Fibroblast of lung (primary cell): Measurements from ENCODE around the gene KLHL29. TPM values are rescaled to one million over a fixed set of nuclear protein-coding genes. Genes with fewer than 3 reads are reported as not detected.

Experiments
- DNase-seq, 2 donors: peaks; one replicate each; pipeline versions ENCODE4 v3.0.0 to v3.0.0-alpha.2; 2010; ENCODE audit warnings: low read depth in 2 of 2
- H2AFZ ChIP-seq: 2 replicates; pipeline ENCODE4 v1.5.1; 2012; ENCODE audit warnings: low read length, control low read depth, inconsistent platforms
- H3K27ac ChIP-seq: 2 replicates; pipeline ENCODE4 v1.5.1; 2011; ENCODE audit warnings: low read length, control low read depth; ENCODE audit not compliant: insufficient read depth
- H3K27me3 ChIP-seq: 2 replicates; pipeline ENCODE4 v1.5.1; 2011; ENCODE audit warnings: mild to moderate bottlenecking, low read length; ENCODE audit not compliant: control insufficient read depth, insufficient read depth
- H3K36me3 ChIP-seq: 2 replicates; pipeline ENCODE4 v1.5.1; 2011; ENCODE audit warnings: low read length; ENCODE audit not compliant: control insufficient read depth, insufficient read depth
- H3K4me1 ChIP-seq: 2 replicates; pipeline ENCODE4 v1.5.1; 2011; ENCODE audit warnings: low read length; ENCODE audit not compliant: control insufficient read depth, insufficient read depth; ENCODE audit errors: extremely low read depth
- H3K4me2 ChIP-seq: 2 replicates; pipeline ENCODE4 v1.5.1; 2011; ENCODE audit warnings: low read length, control low read depth; ENCODE audit not compliant: insufficient read depth; ENCODE audit errors: extremely low read depth
- H3K4me3 ChIP-seq, 4 experiments: fragments of 200-600 bp in 1 of 4; sonication (generic) in 1 of 4; replicated peaks in 1 of 4; 2 replicates each; pipeline ENCODE4 v1.5.1; 2011 to 2016; ENCODE audit warnings: low read length in 4 of 4, low read depth in 3 of 4, mild to moderate bottlenecking in 3 of 4, control low read depth in 2 of 4, inconsistent platforms in 1 of 4, mixed read lengths in 1 of 4; ENCODE audit not compliant: insufficient read depth in 1 of 4; ENCODE audit errors: control extremely low read depth in 1 of 4
- H3K79me2 ChIP-seq: 2 replicates; pipeline ENCODE4 v1.5.1; 2012; ENCODE audit warnings: mild to moderate bottlenecking, low read length, inconsistent platforms; ENCODE audit not compliant: control insufficient read depth, insufficient read depth
- H3K9ac ChIP-seq: 2 replicates; pipeline ENCODE4 v1.5.1; 2011; ENCODE audit warnings: mild to moderate bottlenecking, low read length, control low read depth; ENCODE audit not compliant: insufficient read depth
- H3K9me3 ChIP-seq: 2 replicates; pipeline ENCODE4 v1.5.1; 2012; ENCODE audit warnings: low read depth, low read length; ENCODE audit not compliant: control insufficient read depth, insufficient read depth
- H4K20me1 ChIP-seq: 2 replicates; pipeline ENCODE4 v1.5.1; 2011; ENCODE audit warnings: low read length; ENCODE audit not compliant: control insufficient read depth, insufficient read depth; ENCODE audit errors: extremely low read depth
- CTCF ChIP-seq, 2 donors: IDR thresholded peaks in 1 of 2; conservative IDR thresholded peaks in 1 of 2; 1 replicate in 1 of 2; 2 replicates in 1 of 2; pipeline ENCODE4 v1.5.1; 2011 to 2012; ENCODE audit warnings: low read length in 2 of 2, control low read depth in 1 of 2, inconsistent platforms in 1 of 2, low read depth in 1 of 2, mild to moderate bottlenecking in 1 of 2
- EZH2 ChIP-seq: IDR thresholded peaks from 2 replicates; pipeline ENCODE4 v1.5.1; 2012; ENCODE audit warnings: low read length, control low read depth, mild to moderate bottlenecking; ENCODE audit errors: missing control alignments
- polyA plus RNA-seq, 2 donors: library from polyadenylated mRNA; depleted of rRNA in 1 of 2; stranded (reverse) in 1 of 2; unstranded in 1 of 2; fragments of >200 nt; gene quantifications; 2 replicates each; pipeline ENCODE4 v1.2.1, GENCODE V29; 2011 to 2012; ENCODE audit warnings: missing spikeins in 1 of 2
- total RNA-seq: library from RNA; depleted of rRNA; stranded (reverse); fragments of >200 nt; gene quantifications from 2 replicates; pipeline ENCODE4 v1.2.1, GENCODE V29; 2014

The KLHL29 gene
- total and polyA plus RNA-seq, 2 donors (not counting 1 experiment from before 2014, with no cell fraction given), result 7.1 to 7.9 TPM

DNA sequence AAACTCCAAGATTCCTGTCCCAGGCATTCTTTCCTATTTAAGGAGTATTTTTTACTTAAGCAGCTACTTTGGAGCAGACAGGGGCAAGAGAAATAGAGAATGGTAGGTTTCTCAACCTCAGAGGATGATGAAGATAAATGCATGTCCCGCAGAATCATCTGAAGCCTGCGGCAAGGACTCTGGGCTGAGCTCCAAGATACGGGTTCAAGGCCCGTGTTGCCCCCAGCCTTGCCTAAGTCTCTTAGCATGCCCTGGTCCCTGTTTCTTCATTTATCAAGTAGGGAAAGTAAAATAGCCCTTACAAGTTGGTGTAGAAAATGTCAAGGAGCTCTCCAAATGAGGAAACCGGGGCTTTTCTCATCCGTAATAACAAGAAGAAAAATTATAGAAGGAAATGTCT, 214.0 kb downstream of the KLHL29 start:
- no peaks in the 10 kb centered on the region for H3K79me2 ChIP-seq
- H2AFZ ChIP-seq, result no peak overlapping the region
- no peak overlapping the region for H3K9ac ChIP-seq
- H3K9me3 ChIP-seq, result no peaks in the 10 kb centered on the region
- peaks cover 6% of the 10 kb centered on the region for H3K4me1 ChIP-seq
- DNase-seq, result no peak
- no peak for TF ChIP-seq EZH2
- no peak for TF ChIP-seq CTCF (conservative IDR thresholded peaks at IDR 0.05 in 1 of 2, IDR thresholded peaks at IDR 0.05 in 1 of 2; ENCODE audit: low read depth in 1 of 2, low read length in 2 of 2)
- H3K4me3 ChIP-seq, result no peak overlapping the region
- H4K20me1 ChIP-seq, result no peaks in the 10 kb centered on the region
- no peak overlapping the region for H3K4me2 ChIP-seq
- no peaks in the 10 kb centered on the region for H3K36me3 ChIP-seq
- no peak overlapping the region for H3K27ac ChIP-seq
- no peaks in the 10 kb centered on the region for H3K27me3 ChIP-seq

DNA sequence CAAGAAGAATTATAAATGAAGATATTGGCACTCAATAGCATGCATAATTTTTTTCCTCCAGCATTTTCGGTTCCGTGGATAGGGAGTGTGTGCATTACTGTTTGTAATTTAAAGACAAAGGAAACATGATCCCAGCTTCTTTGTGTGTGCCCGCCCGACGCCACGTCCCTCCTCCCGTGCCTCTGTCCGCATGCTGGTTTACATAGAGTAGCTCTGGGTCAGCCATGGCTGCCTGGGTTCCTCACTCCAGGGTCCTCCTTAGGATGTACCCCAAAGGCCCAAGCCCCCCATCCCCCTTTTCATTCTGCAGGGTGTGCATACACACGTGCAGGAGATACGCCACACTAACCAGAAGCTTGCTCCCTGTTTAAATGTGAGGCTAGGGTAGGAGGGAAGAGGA, 214.7 kb downstream of the KLHL29 start:
- H3K9ac ChIP-seq, result no peak overlapping the region
- H3K4me1 ChIP-seq, result peaks cover 6% of the 10 kb centered on the region
- DNase-seq, result no peak
- H3K27me3 ChIP-seq, result no peaks in the 10 kb centered on the region
- no peak overlapping the region for H3K27ac ChIP-seq
- H4K20me1 ChIP-seq, result no peaks in the 10 kb centered on the region
- H3K36me3 ChIP-seq, result no peaks in the 10 kb centered on the region
- no peak overlapping the region for H2AFZ ChIP-seq
- no peaks in the 10 kb centered on the region for H3K79me2 ChIP-seq
- H3K4me2 ChIP-seq, result no peak overlapping the region
- no peak for TF ChIP-seq CTCF (conservative IDR thresholded peaks at IDR 0.05 in 1 of 2, IDR thresholded peaks at IDR 0.05 in 1 of 2; ENCODE audit: low read depth in 1 of 2, low read length in 2 of 2)
- TF ChIP-seq EZH2, result no peak
- H3K4me3 ChIP-seq, result no peak overlapping the region
- no peaks in the 10 kb centered on the region for H3K9me3 ChIP-seq

DNA sequence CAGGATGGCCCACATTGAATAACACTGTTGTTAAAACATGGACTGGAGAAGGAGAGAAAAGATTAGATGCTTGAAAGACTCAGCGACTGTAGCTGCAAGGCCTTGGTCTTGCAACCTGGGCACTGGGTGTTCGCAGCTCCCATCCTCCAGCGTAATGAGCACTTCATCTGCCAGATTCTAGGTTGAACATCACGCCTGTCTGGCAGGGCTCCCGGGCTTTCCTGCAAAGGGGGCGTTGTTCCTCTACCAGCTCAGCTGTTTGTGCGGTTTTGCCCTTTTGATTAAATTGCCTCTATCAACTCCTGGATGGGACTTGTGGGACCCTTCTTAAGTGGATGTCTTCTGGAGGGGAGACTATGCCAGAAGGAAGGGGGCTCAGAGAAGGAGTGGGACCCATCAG, 215.4 kb downstream of the KLHL29 start:
- H3K27ac ChIP-seq, result no peak overlapping the region
- no peaks in the 10 kb centered on the region for H3K36me3 ChIP-seq
- no peaks in the 10 kb centered on the region for H3K27me3 ChIP-seq
- no peak overlapping the region for H3K4me3 ChIP-seq
- H3K4me1 ChIP-seq, result peaks cover 6% of the 10 kb centered on the region
- peak in 1 of 2 donors; percentile 27 for DNase-seq
- no peak overlapping the region for H2AFZ ChIP-seq
- H3K9ac ChIP-seq, result no peak overlapping the region
- no peaks in the 10 kb centered on the region for H4K20me1 ChIP-seq
- TF ChIP-seq EZH2 (no peak), CTCF (conservative IDR thresholded peaks at IDR 0.05 in 1 of 2, IDR thresholded peaks at IDR 0.05 in 1 of 2; ENCODE audit: low read depth in 1 of 2, low read length in 2 of 2) (no peak)
- no peak overlapping the region for H3K4me2 ChIP-seq
- H3K79me2 ChIP-seq, result no peaks in the 10 kb centered on the region
- H3K9me3 ChIP-seq, result no peaks in the 10 kb centered on the region
